T-helper 1 cell treated with Interleukin-12 subunit alpha and Interleukin-12 subunit beta and Interleukin-4 antibody, amounts not matched to agents 30 μg/mL and 1 μg/mL, for 36 hours (primary cell): Measurements from ENCODE around the gene XIRP2.
"Not testable (repeated sequence)": the region's sequence is repeated elsewhere in the genome, so short reads cannot be mapped to it uniquely, and the experiment has no call there.

Experiments used
- H3K27ac Mint-ChIP-seq: one replicate; pipeline ENCODE4 v1.8.0; 2021; ENCODE audit warnings: mild to moderate bottlenecking, mixed read lengths
- H3K27me3 Mint-ChIP-seq: one replicate; pipeline ENCODE4 v1.8.0; 2021; ENCODE audit warnings: low read depth, mixed read lengths
- H3K36me3 Mint-ChIP-seq: one replicate; pipeline ENCODE4 v1.8.0; 2021; ENCODE audit warnings: low read depth, mixed read lengths
- H3K4me1 Mint-ChIP-seq: one replicate; pipeline ENCODE4 v1.8.0; 2021; ENCODE audit warnings: low read depth, mixed read lengths
- H3K4me3 Mint-ChIP-seq: one replicate; pipeline ENCODE4 v1.8.0; 2021; ENCODE audit warnings: mild to moderate bottlenecking, moderate library complexity, mixed read lengths
- H3K9me3 Mint-ChIP-seq: one replicate; pipeline ENCODE4 v1.8.0; 2021; ENCODE audit warnings: mixed read lengths

Gene XIRP2

GRCh38 chr2:166961933-166962332, 73.7 kb downstream of the XIRP2 start:
- no peaks in the 10 kb centered on the region for H3K27me3 Mint-ChIP-seq
- no peak overlapping the region for H3K4me3 Mint-ChIP-seq
- H3K27ac Mint-ChIP-seq, result no peak overlapping the region
- H3K36me3 Mint-ChIP-seq, result no peaks in the 10 kb centered on the region
- no peaks in the 10 kb centered on the region for H3K4me1 Mint-ChIP-seq
- no peaks in the 10 kb centered on the region for H3K9me3 Mint-ChIP-seq

- H3K27ac Mint-ChIP-seq, result no peak overlapping the region
- H3K9me3 Mint-ChIP-seq, result no peaks in the 10 kb centered on the region
- H3K4me1 Mint-ChIP-seq, result no peaks in the 10 kb centered on the region
- H3K27me3 Mint-ChIP-seq, result no peaks in the 10 kb centered on the region
- no peak overlapping the region for H3K4me3 Mint-ChIP-seq
- no peaks in the 10 kb centered on the region for H3K36me3 Mint-ChIP-seq
Observed at GRCh38 chr2:166969486-166969885, 81.2 kb downstream of the XIRP2 start.

GRCh38 chr2:166972002-166972401, 83.7 kb downstream of the XIRP2 start:
- Mint-ChIP-seq H3K4me1 (no peaks in the 10 kb centered on the region), H3K27ac (no peak overlapping the region), H3K36me3 (no peaks in the 10 kb centered on the region), H3K9me3 (no peaks in the 10 kb centered on the region), H3K27me3 (no peaks in the 10 kb centered on the region), H3K4me3 (no peak overlapping the region)

GRCh38 chr2:166972418-166972817, 84.1 kb downstream of the XIRP2 start:
- Mint-ChIP-seq H3K4me1 (no peaks in the 10 kb centered on the region), H3K27ac (no peak overlapping the region), H3K9me3 (no peaks in the 10 kb centered on the region), H3K4me3 (no peak overlapping the region), H3K36me3 (no peaks in the 10 kb centered on the region), H3K27me3 (no peaks in the 10 kb centered on the region)

GRCh38 chr2:166984188-166984587, 95.9 kb downstream of the XIRP2 start:
- H3K27me3 Mint-ChIP-seq, result no peaks in the 10 kb centered on the region
- no peaks in the 10 kb centered on the region for H3K36me3 Mint-ChIP-seq
- no peak overlapping the region for H3K27ac Mint-ChIP-seq
- no peak overlapping the region for H3K4me3 Mint-ChIP-seq
- H3K4me1 Mint-ChIP-seq, result no peaks in the 10 kb centered on the region
- H3K9me3 Mint-ChIP-seq, result peaks cover 18% of the 10 kb centered on the region

GRCh38 chr2:166984797-166985196, 96.5 kb downstream of the XIRP2 start:
- H3K9me3 Mint-ChIP-seq, result peaks cover 18% of the 10 kb centered on the region
- H3K27me3 Mint-ChIP-seq, result no peaks in the 10 kb centered on the region
- no peak overlapping the region for H3K4me3 Mint-ChIP-seq
- H3K4me1 Mint-ChIP-seq, result no peaks in the 10 kb centered on the region
- H3K27ac Mint-ChIP-seq, result no peak overlapping the region
- no peaks in the 10 kb centered on the region for H3K36me3 Mint-ChIP-seq

GRCh38 chr2:166994588-166995336, 106.5 kb downstream of the XIRP2 start:
- Mint-ChIP-seq H3K4me1 (no peaks in the 10 kb centered on the region), H3K4me3 (no peak overlapping the region), H3K9me3 (no peaks in the 10 kb centered on the region), H3K27ac (no peak overlapping the region), H3K27me3 (no peaks in the 10 kb centered on the region), H3K36me3 (no peaks in the 10 kb centered on the region)

GRCh38 chr2:166996465-166996864, 108.2 kb downstream of the XIRP2 start:
- H3K4me1 Mint-ChIP-seq, result no peaks in the 10 kb centered on the region
- no peak overlapping the region for H3K4me3 Mint-ChIP-seq
- H3K27me3 Mint-ChIP-seq, result no peaks in the 10 kb centered on the region
- no peaks in the 10 kb centered on the region for H3K9me3 Mint-ChIP-seq
- H3K36me3 Mint-ChIP-seq, result no peaks in the 10 kb centered on the region
- H3K27ac Mint-ChIP-seq, result no peak overlapping the region

- Mint-ChIP-seq H3K27me3 (no peaks in the 10 kb centered on the region), H3K36me3 (no peaks in the 10 kb centered on the region), H3K4me1 (no peaks in the 10 kb centered on the region), H3K4me3 (no peak overlapping the region), H3K27ac (no peak overlapping the region), H3K9me3 (no peaks in the 10 kb centered on the region)
Observed at GRCh38 chr2:167001165-167001564, 112.9 kb downstream of the XIRP2 start.

GRCh38 chr2:167005096-167005495, 116.8 kb downstream of the XIRP2 start:
- no peaks in the 10 kb centered on the region for H3K36me3 Mint-ChIP-seq
- no peaks in the 10 kb centered on the region for H3K9me3 Mint-ChIP-seq

GRCh38 chr2:167013227-167013626, 124.9 kb downstream of the XIRP2 start:
- Mint-ChIP-seq H3K36me3 (no peaks in the 10 kb centered on the region), H3K27ac (no peak overlapping the region), H3K4me3 (no peak overlapping the region), H3K4me1 (no peaks in the 10 kb centered on the region), H3K9me3 (no peaks in the 10 kb centered on the region), H3K27me3 (no peaks in the 10 kb centered on the region)

More at GRCh38 chr2:167005096-167005495, 116.8 kb downstream of the XIRP2 start:
- no peaks in the 10 kb centered on the region for H3K4me1 Mint-ChIP-seq
- H3K27me3 Mint-ChIP-seq, result no peaks in the 10 kb centered on the region
- H3K4me3 Mint-ChIP-seq, result no peak overlapping the region
- H3K27ac Mint-ChIP-seq, result no peak overlapping the region

- H3K4me1 Mint-ChIP-seq, result no peaks in the 10 kb centered on the region
- no peak overlapping the region for H3K27ac Mint-ChIP-seq
- H3K27me3 Mint-ChIP-seq, result no peaks in the 10 kb centered on the region
- no peaks in the 10 kb centered on the region for H3K36me3 Mint-ChIP-seq
- H3K9me3 Mint-ChIP-seq, result no peaks in the 10 kb centered on the region
- no peak overlapping the region for H3K4me3 Mint-ChIP-seq
Observed at GRCh38 chr2:167015806-167016205, 127.5 kb downstream of the XIRP2 start.

- Mint-ChIP-seq H3K27me3 (no peaks in the 10 kb centered on the region), H3K4me3 (no peak overlapping the region), H3K36me3 (no peaks in the 10 kb centered on the region), H3K9me3 (no peaks in the 10 kb centered on the region), H3K4me1 (no peaks in the 10 kb centered on the region), H3K27ac (no peak overlapping the region)
Observed at GRCh38 chr2:167017021-167017420, 128.7 kb downstream of the XIRP2 start.

- Mint-ChIP-seq H3K4me3 (no peak overlapping the region), H3K27me3 (no peaks in the 10 kb centered on the region), H3K36me3 (no peaks in the 10 kb centered on the region), H3K27ac (no peak overlapping the region), H3K4me1 (no peaks in the 10 kb centered on the region), H3K9me3 (no peaks in the 10 kb centered on the region)
Observed at GRCh38 chr2:167018590-167018989, 130.3 kb downstream of the XIRP2 start.

- Mint-ChIP-seq H3K27me3 (no peaks in the 10 kb centered on the region), H3K36me3 (no peaks in the 10 kb centered on the region), H3K4me3 (no peak overlapping the region), H3K4me1 (no peaks in the 10 kb centered on the region), H3K9me3 (peaks cover 26% of the 10 kb centered on the region), H3K27ac (no peak overlapping the region)
Observed at GRCh38 chr2:167028503-167028902, 140.2 kb downstream of the XIRP2 start.

- H3K36me3 Mint-ChIP-seq, H3K27me3 Mint-ChIP-seq, H3K4me1 Mint-ChIP-seq, H3K4me3 Mint-ChIP-seq, H3K27ac Mint-ChIP-seq: not testable (repeated sequence)
- H3K9me3 Mint-ChIP-seq, result peaks cover 30% of the 10 kb centered on the region
Observed at GRCh38 chr2:167034976-167035375, 146.7 kb downstream of the XIRP2 start.
